H1 (cell line): Measurements from ENCODE around the gene PLA2G4A. TPM values are rescaled to one million over a fixed set of nuclear protein-coding genes. Genes with fewer than 3 reads are reported as not detected.

Experiments
- CTCF ChIA-PET: fragments of 300-600 bp; sonication (Branson Sonifier 250); formaldehyde crosslinking; loops from one replicate; lab custom pipeline; 2021; ENCODE audit not compliant: partially characterized antibody; lab: Charles Lee
- POLR2A ChIA-PET: fragments of 300-600 bp; sonication (Branson Sonifier 250); formaldehyde crosslinking; loops from one replicate; lab custom pipeline; 2021; ENCODE audit warnings: inconsistent platforms; ENCODE audit not compliant: partially characterized antibody; lab: Charles Lee
- DNase-seq, 2 experiments: peaks; one replicate each; pipeline versions ENCODE4 v3.0.0 to v3.0.0-alpha.2; 2010 to 2022; ENCODE audit warnings: low spot score in 2 of 2, low read depth in 1 of 2, mixed read lengths in 1 of 2
- FAIRE-seq: peaks from 2 replicates; lab custom pipeline; 2011; peaks lifted over from hg19 to GRCh38; lab: Jason Lieb, UNC
- H2AFZ ChIP-seq: 2 replicates; pipeline ENCODE4 v1.8.1; 2012; ENCODE audit warnings: low read length, inconsistent platforms
- H2AK5ac ChIP-seq: 2 replicates; pipeline ENCODE4 v1.6.1; 2013; ENCODE audit warnings: low read depth, low read length
- H2BK120ac ChIP-seq: replicated peaks from 2 replicates; pipeline ENCODE3; 2013; ENCODE audit warnings: low read depth, low read length, inconsistent platforms
- H2BK12ac ChIP-seq: 2 replicates; pipeline ENCODE4 v1.6.1; 2013; ENCODE audit warnings: low read depth, low read length
- H2BK15ac ChIP-seq: 2 replicates; pipeline ENCODE4 v1.6.1; 2013; ENCODE audit warnings: low read length
- H2BK20ac ChIP-seq: 2 replicates; pipeline ENCODE4 v1.6.1; 2013; ENCODE audit warnings: low read length
- H2BK5ac ChIP-seq: 2 replicates; pipeline ENCODE4 v1.6.1; 2013; ENCODE audit warnings: low read depth, low read length
- H3K14ac ChIP-seq: 2 replicates; pipeline ENCODE4 v1.6.1; 2013; ENCODE audit warnings: inconsistent platforms; ENCODE audit not compliant: insufficient read length
- H3K18ac ChIP-seq: 2 replicates; pipeline ENCODE4 v1.6.1; 2013; ENCODE audit warnings: low read length; ENCODE audit errors: extremely low read depth
- H3K23ac ChIP-seq: 2 replicates; pipeline ENCODE4 v1.6.1; 2013; ENCODE audit warnings: inconsistent platforms; ENCODE audit not compliant: insufficient read length
- H3K23me2 ChIP-seq: 2 replicates; pipeline ENCODE4 v1.6.1; 2013; ENCODE audit warnings: low read depth, low read length
- H3K27ac ChIP-seq: 2 replicates; pipeline ENCODE4 v1.6.1; 2011; ENCODE audit warnings: low read depth, low read length, inconsistent platforms
- H3K27me3 ChIP-seq, 4 experiments: replicated peaks in 1 of 4; 1 replicate in 1 of 4; 2 replicates in 3 of 4; pipeline versions ENCODE4 v1.6.1 to v1.8.1; 2011 to 2013; ENCODE audit warnings: low read length in 3 of 4, mild to moderate bottlenecking in 3 of 4, inconsistent platforms in 2 of 4, mixed read lengths in 2 of 4, moderate library complexity in 1 of 4; ENCODE audit not compliant: control insufficient read depth in 3 of 4, insufficient read depth in 3 of 4; ENCODE audit errors: extremely low read depth in 1 of 4
- H3K36me3 ChIP-seq, 4 experiments: 2 replicates each; pipeline versions ENCODE4 v1.6.1 to v1.8.1; 2011 to 2013; ENCODE audit warnings: mild to moderate bottlenecking in 4 of 4, low read length in 3 of 4, moderate library complexity in 2 of 4, control low read depth in 1 of 4, inconsistent platforms in 1 of 4; ENCODE audit not compliant: insufficient read depth in 4 of 4, control insufficient read depth in 2 of 4
- H3K4ac ChIP-seq: replicated peaks from 2 replicates; pipeline ENCODE3; 2013; ENCODE audit warnings: low read length, low read depth, mixed read lengths, inconsistent platforms; ENCODE audit not compliant: insufficient read length
- H3K4me1 ChIP-seq, 4 experiments: replicated peaks in 1 of 4; 1 replicate in 1 of 4; 2 replicates in 3 of 4; pipeline versions ENCODE4 v1.6.1 to v1.8.1; 2011 to 2013; ENCODE audit warnings: low read length in 3 of 4, inconsistent platforms in 2 of 4, mixed read lengths in 1 of 4; ENCODE audit not compliant: insufficient read depth in 4 of 4, control insufficient read depth in 3 of 4
- H3K4me2 ChIP-seq, 2 experiments: 2 replicates each; pipeline versions ENCODE4 v1.6.1 to v1.8.1; 2011 to 2013; ENCODE audit warnings: low read depth in 2 of 2, low read length in 2 of 2, control low read depth in 1 of 2, inconsistent platforms in 1 of 2, mild to moderate bottlenecking in 1 of 2; ENCODE audit not compliant: insufficient read depth in 1 of 2
- H3K4me3 ChIP-seq, 4 experiments: fragments of 200-600, 300-600 bp in 1 of 4; sonication (generic), shearing (Covaris generic), sonication (Bioruptor Twin) in 1 of 4; 2 replicates each; pipeline versions ENCODE4 v1.5.1 to v1.8.1; 2011 to 2016; ENCODE audit warnings: low read length in 4 of 4, low read depth in 3 of 4, control low read depth in 2 of 4, inconsistent platforms in 2 of 4, mild to moderate bottlenecking in 2 of 4, mixed read lengths in 1 of 4, moderate library complexity in 1 of 4; ENCODE audit not compliant: insufficient read depth in 2 of 4; ENCODE audit errors: extremely low read depth in 1 of 4
- H3K56ac ChIP-seq: replicated peaks from 2 replicates; pipeline ENCODE3; 2013; ENCODE audit warnings: low read depth, mild to moderate bottlenecking, mixed read lengths, low read length, inconsistent platforms; ENCODE audit not compliant: insufficient read length
- H3K79me1 ChIP-seq: 2 replicates; pipeline ENCODE4 v1.6.1; 2013; ENCODE audit warnings: low read depth, low read length, control low read depth
- H3K79me2 ChIP-seq, 2 experiments: 2 replicates each; pipeline versions ENCODE4 v1.6.1 to v1.8.1; 2012 to 2013; ENCODE audit warnings: low read length in 2 of 2, mild to moderate bottlenecking in 2 of 2, inconsistent platforms in 1 of 2; ENCODE audit not compliant: insufficient read depth in 2 of 2, control insufficient read depth in 1 of 2
- H3K9ac ChIP-seq, 4 experiments: replicated peaks in 1 of 4; 1 replicate in 1 of 4; 2 replicates in 3 of 4; pipeline versions ENCODE4 v1.6.1 to v1.8.1; 2011 to 2013; ENCODE audit warnings: low read depth in 3 of 4, low read length in 3 of 4, control low read depth in 2 of 4, mild to moderate bottlenecking in 2 of 4, moderate library complexity in 2 of 4, inconsistent platforms in 1 of 4; ENCODE audit errors: extremely low read depth in 1 of 4
- H3K9me3 ChIP-seq, 2 experiments: 2 replicates each; pipeline versions ENCODE4 v1.6.1 to v1.8.1; 2012 to 2013; ENCODE audit warnings: mild to moderate bottlenecking in 2 of 2, moderate library complexity in 2 of 2, control low read depth in 1 of 2, inconsistent platforms in 1 of 2, low read depth in 1 of 2, low read length in 1 of 2, mixed read lengths in 1 of 2; ENCODE audit not compliant: insufficient read depth in 2 of 2
- H4K20me1 ChIP-seq, 2 experiments: replicated peaks in 1 of 2; 2 replicates each; pipeline versions ENCODE3 to v1.8.1; 2011 to 2013; ENCODE audit warnings: inconsistent platforms in 2 of 2, low read length in 2 of 2, mild to moderate bottlenecking in 1 of 2; ENCODE audit not compliant: insufficient read depth in 2 of 2, control insufficient read depth in 1 of 2
- H4K5ac ChIP-seq: 2 replicates; pipeline ENCODE4 v1.6.1; 2013; ENCODE audit warnings: low read length, low read depth, mixed read lengths, inconsistent platforms; ENCODE audit not compliant: insufficient read length
- H4K8ac ChIP-seq: 2 replicates; pipeline ENCODE4 v1.8.0; 2013; ENCODE audit warnings: mild to moderate bottlenecking, moderate library complexity, low read length, inconsistent platforms; ENCODE audit not compliant: insufficient read depth; ENCODE audit errors: extremely low read depth
- H4K91ac ChIP-seq: replicated peaks from 2 replicates; pipeline ENCODE3; 2013; ENCODE audit warnings: low read length, mixed read lengths, inconsistent platforms; ENCODE audit not compliant: insufficient read length
- EP300 ChIP-seq, 2 experiments: IDR thresholded peaks; 1 replicate in 1 of 2; 2 replicates in 1 of 2; pipeline ENCODE4 v1.6.1; 2011 to 2012; ENCODE audit warnings: low read depth in 2 of 2, low read length in 2 of 2, mild to moderate bottlenecking in 2 of 2, borderline replicate concordance in 1 of 2, inconsistent platforms in 1 of 2, moderate library complexity in 1 of 2
- JUN ChIP-seq: IDR thresholded peaks from 2 replicates; pipeline ENCODE4 v1.6.1; 2011; ENCODE audit warnings: low read depth, mild to moderate bottlenecking, improper control_type of control experiment, low read length
- KDM1A ChIP-seq: fragments of 200-600, 300-600 bp; sonication (generic); IDR thresholded peaks from 2 replicates; pipeline ENCODE4 v1.7.1; 2016; ENCODE audit warnings: mild to moderate bottlenecking, low read length, borderline replicate concordance
- NRF1 ChIP-seq: IDR thresholded peaks from 2 replicates; pipeline ENCODE4 v1.6.1; 2011; ENCODE audit warnings: mild to moderate bottlenecking, low read depth, low read length, improper control_type of control experiment
- POU5F1 ChIP-seq: IDR thresholded peaks from 2 replicates; pipeline ENCODE4 v1.6.1; 2011; ENCODE audit warnings: low read depth, mild to moderate bottlenecking, low read length, moderate library complexity
- TCF12 ChIP-seq: IDR thresholded peaks from 2 replicates; pipeline ENCODE4 v1.6.1; 2011; ENCODE audit warnings: low read depth, mild to moderate bottlenecking, low read length
- WGBS, 2 experiments: shearing (Covaris generic) in 1 of 2; methylation state at CpG; one replicate each; pipeline versions ENCODE4 v1.1.6 to v1.1.7; 2013 to 2015; ENCODE audit warnings: low lambda C conversion rate in 2 of 2, mixed read lengths in 2 of 2, inconsistent platforms in 1 of 2, low coverage in 1 of 2, missing lambda C conversion rate in 1 of 2; ENCODE audit not compliant: insufficient replicate concordance in 2 of 2, insufficient coverage in 1 of 2, insufficient read length in 1 of 2; ENCODE audit errors: extremely low coverage in 1 of 2, missing lambda C conversion rate in 1 of 2; 5-methylcytosine and 5-hydroxymethylcytosine counted together
- polyA plus RNA-seq, 7 experiments: library from polyadenylated mRNA; depleted of rRNA in 3 of 7; stranded (reverse) in 5 of 7; unstranded in 2 of 7; fragments of >200 nt in 5 of 7; fragments of 200-250 nt in 2 of 7; gene quantifications; 1 replicate in 5 of 7; 2 replicates in 1 of 7; 4 replicates in 1 of 7; pipeline versions ENCODE4 v1.2.1 to v1.2.3, GENCODE V29; 2011 to 2013; ENCODE audit warnings: missing spikeins in 2 of 7, mixed read lengths in 2 of 7
- total RNA-seq: library from RNA; stranded (reverse); fragmentation: NEBNext Ultra II Directional; extraction: Animal tissue kit (Norgen Biotek cat#: 25700); gene quantifications from 2 replicates; pipeline ENCODE4 v1.2.1, GENCODE V29; 2021
- TF ChIP-seq, protein P1 (sequence below), 3 experiments: IDR thresholded peaks; 1 replicate in 2 of 3; 2 replicates in 1 of 3; pipeline versions ENCODE4 v1.5.1 to v1.6.1; 2011; ENCODE audit warnings: low read length in 3 of 3, mild to moderate bottlenecking in 3 of 3, inconsistent platforms in 2 of 3, low read depth in 1 of 3, moderate library complexity in 1 of 3; ENCODE audit not compliant: insufficient read depth in 1 of 3; ENCODE audit errors: control extremely low read depth in 1 of 3
- TF ChIP-seq, protein P2 (sequence below): IDR thresholded peaks from 2 replicates; pipeline ENCODE4 v1.6.1; 2011; ENCODE audit warnings: low read length, improper control_type of control experiment
- TF ChIP-seq, protein P3 (sequence below): IDR thresholded peaks from 2 replicates; pipeline ENCODE4 v1.6.1; 2012; ENCODE audit warnings: inconsistent platforms

Gene PLA2G4A
- total and polyA plus RNA-seq, 2 of the 8 experiments (the other 6 are each of a cell fraction or from before 2014, with no cell fraction given), result 0.63 to 1.4 TPM

DNA sequence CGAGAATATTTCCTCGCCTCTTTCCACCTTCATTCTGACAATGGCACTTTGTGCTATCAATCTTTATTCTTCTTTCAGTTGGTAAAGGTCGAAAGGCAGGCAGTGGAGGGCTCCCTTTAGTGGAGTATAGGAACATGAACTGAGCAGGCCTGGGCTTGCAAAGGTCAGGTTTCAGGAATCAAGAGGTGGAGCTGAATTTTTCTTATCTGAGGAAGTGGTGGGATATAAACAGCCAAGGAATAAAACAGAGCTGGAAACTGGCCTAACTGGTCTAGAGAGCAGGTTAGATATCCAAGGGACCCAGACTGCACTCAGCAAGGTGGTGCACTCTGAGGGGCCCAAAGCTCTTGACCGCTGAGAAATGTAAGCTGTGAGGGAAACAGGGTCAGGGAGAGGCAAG lies 99.1 kb downstream of the PLA2G4A start:
- no peak overlapping the region for H2BK120ac ChIP-seq
- ChIA-PET POLR2A (no interaction called here), CTCF (interaction anchor here (0.7 to 5.9 kb wide), 4 partner anchors 8 to 322 kb away, joined by 3 to 33 read pairs (median 7); no protein-coding TSS in a partner anchor)
- no peak overlapping the region for H3K18ac ChIP-seq
- H4K5ac ChIP-seq, result no peak overlapping the region
- no peak overlapping the region for H3K9ac ChIP-seq
- H3K79me1 ChIP-seq, result no peaks in the 10 kb centered on the region
- FAIRE-seq (no peak), DNase-seq (no peak)
- no peaks in the 10 kb centered on the region for H3K79me2 ChIP-seq
- H4K8ac ChIP-seq, result no peak overlapping the region
- no peak overlapping the region for H3K27ac ChIP-seq
- H3K4ac ChIP-seq, result no peak overlapping the region
- no peak overlapping the region for H3K4me3 ChIP-seq
- H2BK12ac ChIP-seq, result no peak overlapping the region
- H3K4me1 ChIP-seq, result no peaks in the 10 kb centered on the region; a peak in 1 of 7 replicates
- H3K27me3 ChIP-seq, result peaks cover 0 to 1% (median 0%) of the 10 kb centered on the region in 4 experiments; a peak in 1 of 7 replicates
- no peaks in the 10 kb centered on the region for H3K23me2 ChIP-seq
- H3K9me3 ChIP-seq, result no peaks in the 10 kb centered on the region
- no peak overlapping the region for H3K4me2 ChIP-seq
- H4K91ac ChIP-seq, result no peak overlapping the region
- H4K20me1 ChIP-seq, result no peaks in the 10 kb centered on the region
- no peak overlapping the region for H3K56ac ChIP-seq
- no peaks in the 10 kb centered on the region for H3K36me3 ChIP-seq
- no peak overlapping the region for H2BK15ac ChIP-seq
- WGBS, 2 experiments, result 96% methylated on average over 4 of the region's 4 CpGs; no CpG with 5 or more reads in 1 of the 2 experiments
- H3K14ac ChIP-seq, result no peak overlapping the region
- H2BK5ac ChIP-seq, result no peak overlapping the region
- H2AK5ac ChIP-seq, result no peak overlapping the region
- no peak overlapping the region for H3K23ac ChIP-seq
- H2AFZ ChIP-seq, result peak overlapping the region; percentile 77
- no peak overlapping the region for H2BK20ac ChIP-seq
- TF ChIP-seq POU5F1, result no peak
- TF ChIP-seq EP300 (IDR thresholded peaks at IDR 0.05; ENCODE audit: borderline replicate concordance in 1 of 2, low read depth in 2 of 2, low read length in 2 of 2), result no peak
- no peak for TF ChIP-seq JUN
- TF ChIP-seq, protein P1, sequence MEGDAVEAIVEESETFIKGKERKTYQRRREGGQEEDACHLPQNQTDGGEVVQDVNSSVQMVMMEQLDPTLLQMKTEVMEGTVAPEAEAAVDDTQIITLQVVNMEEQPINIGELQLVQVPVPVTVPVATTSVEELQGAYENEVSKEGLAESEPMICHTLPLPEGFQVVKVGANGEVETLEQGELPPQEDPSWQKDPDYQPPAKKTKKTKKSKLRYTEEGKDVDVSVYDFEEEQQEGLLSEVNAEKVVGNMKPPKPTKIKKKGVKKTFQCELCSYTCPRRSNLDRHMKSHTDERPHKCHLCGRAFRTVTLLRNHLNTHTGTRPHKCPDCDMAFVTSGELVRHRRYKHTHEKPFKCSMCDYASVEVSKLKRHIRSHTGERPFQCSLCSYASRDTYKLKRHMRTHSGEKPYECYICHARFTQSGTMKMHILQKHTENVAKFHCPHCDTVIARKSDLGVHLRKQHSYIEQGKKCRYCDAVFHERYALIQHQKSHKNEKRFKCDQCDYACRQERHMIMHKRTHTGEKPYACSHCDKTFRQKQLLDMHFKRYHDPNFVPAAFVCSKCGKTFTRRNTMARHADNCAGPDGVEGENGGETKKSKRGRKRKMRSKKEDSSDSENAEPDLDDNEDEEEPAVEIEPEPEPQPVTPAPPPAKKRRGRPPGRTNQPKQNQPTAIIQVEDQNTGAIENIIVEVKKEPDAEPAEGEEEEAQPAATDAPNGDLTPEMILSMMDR (IDR thresholded peaks at IDR 0.05; ENCODE audit: control extremely low read depth in 1 of 3, insufficient read depth in 1 of 3, low read depth in 1 of 3, low read length in 3 of 3), result no peak
- TF ChIP-seq, protein P2, sequence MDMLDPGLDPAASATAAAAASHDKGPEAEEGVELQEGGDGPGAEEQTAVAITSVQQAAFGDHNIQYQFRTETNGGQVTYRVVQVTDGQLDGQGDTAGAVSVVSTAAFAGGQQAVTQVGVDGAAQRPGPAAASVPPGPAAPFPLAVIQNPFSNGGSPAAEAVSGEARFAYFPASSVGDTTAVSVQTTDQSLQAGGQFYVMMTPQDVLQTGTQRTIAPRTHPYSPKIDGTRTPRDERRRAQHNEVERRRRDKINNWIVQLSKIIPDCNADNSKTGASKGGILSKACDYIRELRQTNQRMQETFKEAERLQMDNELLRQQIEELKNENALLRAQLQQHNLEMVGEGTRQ, result no peak
- TF ChIP-seq KDM1A, result no peak
- no peak for TF ChIP-seq TCF12
- TF ChIP-seq, protein P3, sequence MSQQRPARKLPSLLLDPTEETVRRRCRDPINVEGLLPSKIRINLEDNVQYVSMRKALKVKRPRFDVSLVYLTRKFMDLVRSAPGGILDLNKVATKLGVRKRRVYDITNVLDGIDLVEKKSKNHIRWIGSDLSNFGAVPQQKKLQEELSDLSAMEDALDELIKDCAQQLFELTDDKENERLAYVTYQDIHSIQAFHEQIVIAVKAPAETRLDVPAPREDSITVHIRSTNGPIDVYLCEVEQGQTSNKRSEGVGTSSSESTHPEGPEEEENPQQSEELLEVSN, result no peak
- no peak for TF ChIP-seq NRF1
